Measurements from ENCODE around the gene INO80.

INO80 gene

DNA sequence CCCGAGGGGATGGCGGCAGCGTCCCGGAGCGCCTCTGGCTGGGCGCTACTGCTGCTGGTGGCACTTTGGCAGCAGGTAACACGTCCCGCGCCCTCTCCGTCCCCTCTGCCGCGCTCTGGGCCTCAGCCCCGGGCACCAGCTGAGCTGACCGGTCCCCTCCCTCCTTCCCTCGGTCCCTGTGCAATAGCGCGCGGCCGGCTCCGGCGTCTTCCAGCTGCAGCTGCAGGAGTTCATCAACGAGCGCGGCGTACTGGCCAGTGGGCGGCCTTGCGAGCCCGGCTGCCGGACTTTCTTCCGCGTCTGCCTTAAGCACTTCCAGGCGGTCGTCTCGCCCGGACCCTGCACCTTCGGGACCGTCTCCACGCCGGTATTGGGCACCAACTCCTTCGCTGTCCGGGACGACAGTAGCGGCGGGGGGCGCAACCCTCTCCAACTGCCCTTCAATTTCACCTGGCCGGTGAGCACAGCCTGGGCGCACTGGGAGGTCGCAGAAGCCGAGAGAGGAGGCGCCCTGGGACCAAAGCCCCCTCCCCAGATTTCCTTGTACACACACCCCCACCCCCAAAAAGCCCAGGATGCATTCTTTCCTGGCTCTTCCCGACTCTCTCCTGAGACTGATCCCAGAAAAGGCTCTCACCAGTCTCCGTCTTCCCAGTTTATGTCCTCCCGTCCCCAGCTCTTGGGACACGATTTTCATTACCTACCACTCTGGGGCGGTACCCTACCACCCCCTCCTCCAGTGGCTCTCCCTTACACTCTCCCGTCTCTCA is 186.2 kb downstream of the INO80 start:
- H3K9me3 ChIP-seq (ENCODE audit: control insufficient read depth in 2 of 2, low read length in 2 of 2): no peaks in the 10 kb centered on the region
- peak overlapping the region; percentile 73 to 78 for H3K4me3 ChIP-seq (ENCODE audit: low read length in 2 of 2)
- H3K4me1 ChIP-seq (ENCODE audit: control insufficient read depth in 2 of 2, insufficient read depth in 2 of 2, low read length in 2 of 2): peaks cover 68 to 69% of the 10 kb centered on the region in 2 donors
- peaks cover 0 to 6% of the 10 kb centered on the region in 2 donors for H3K36me3 ChIP-seq (ENCODE audit: control insufficient read depth in 2 of 2, insufficient read depth in 2 of 2, low read length in 2 of 2)
- peak overlapping the region; percentile 60 to 77 for H3K9ac ChIP-seq (ENCODE audit: low read depth in 1 of 2, low read length in 2 of 2)
- H3K27me3 ChIP-seq (ENCODE audit: control insufficient read depth in 2 of 2, insufficient read depth in 2 of 2, low read length in 2 of 2): peaks cover 13 to 19% of the 10 kb centered on the region in 2 donors
- peak overlapping the region; percentile 63 to 92 for H3K27ac ChIP-seq (ENCODE audit: low read depth in 2 of 2, low read length in 2 of 2)
